Endothelial cell of umbilical vein (primary cell): ENCODE measurements around the gene LMNA. TPM values are rescaled to one million over a fixed set of nuclear protein-coding genes. Genes with fewer than 3 reads are reported as not detected.

ENCODE experiments used
- BruUV-seq: library from RNA; stranded (reverse); fragments of 400-500 nt; replicated peaks from 2 replicates; lab custom pipeline; 2021; lab: Mats Ljungman, UMichigan
- CTCF ChIA-PET: fragments of 300-600, 350-600 bp; sonication (Branson Sonifier 250); formaldehyde crosslinking; loops from one replicate; lab custom pipeline; 2021; ENCODE audit warnings: antibody characterized with exemption, inconsistent platforms; lab: Charles Lee
- POLR2A ChIA-PET: fragments of 300-600, 350-600 bp; sonication (Branson Sonifier 250); formaldehyde crosslinking; loops from one replicate; lab custom pipeline; 2021; ENCODE audit warnings: antibody characterized with exemption, inconsistent platforms; lab: Charles Lee
- DNase-seq: peaks from one replicate; pipeline ENCODE4 v3.0.0-alpha.2; 2011; ENCODE audit warnings: low read depth, low spot score
- FAIRE-seq: peaks from 2 replicates; lab custom pipeline; 2011; peaks lifted over from hg19 to GRCh38; lab: Jason Lieb, UNC
- H2AFZ ChIP-seq: 2 replicates; pipeline ENCODE4 v1.6.0; 2012; ENCODE audit warnings: low read depth, low read length, control low read depth, inconsistent platforms
- H3K27ac ChIP-seq: 2 replicates; pipeline ENCODE4 v1.5.1; 2011; ENCODE audit warnings: low read depth, mild to moderate bottlenecking, control low read depth, low read length, moderate library complexity; ENCODE audit not compliant: insufficient read depth
- H3K27me3 ChIP-seq, 2 experiments: 2 replicates each; pipeline versions ENCODE4 v1.6.0 to v1.6.1; 2011; ENCODE audit warnings: low read length in 2 of 2, mixed read lengths in 1 of 2; ENCODE audit not compliant: control insufficient read depth in 2 of 2, insufficient read depth in 2 of 2
- H3K36me3 ChIP-seq, 2 experiments: 2 replicates in 1 of 2; 3 replicates in 1 of 2; pipeline ENCODE4 v1.5.1; 2011; ENCODE audit warnings: low read length in 2 of 2, mild to moderate bottlenecking in 1 of 2, moderate library complexity in 1 of 2; ENCODE audit not compliant: control insufficient read depth in 2 of 2, insufficient read depth in 2 of 2; ENCODE audit errors: extremely low read depth in 1 of 2
- H3K4me1 ChIP-seq: 3 replicates; pipeline ENCODE4 v1.5.1; 2011; ENCODE audit warnings: mild to moderate bottlenecking, low read length; ENCODE audit not compliant: control insufficient read depth, insufficient read depth; ENCODE audit errors: extremely low read depth
- H3K4me2 ChIP-seq: 2 replicates; pipeline ENCODE4 v1.6.1; 2011; ENCODE audit warnings: low read length, control low read depth, mixed read lengths; ENCODE audit not compliant: insufficient read depth
- H3K4me3 ChIP-seq, 3 experiments: fragments of 200-600 bp in 1 of 3; sonication (generic), shearing (Covaris generic) in 1 of 3; replicated peaks in 1 of 3; 2 replicates each; pipeline ENCODE4 v1.5.1; 2011 to 2016; ENCODE audit warnings: control low read depth in 3 of 3, low read length in 3 of 3, mild to moderate bottlenecking in 2 of 3, inconsistent platforms in 1 of 3, low read depth in 1 of 3, moderate library complexity in 1 of 3; ENCODE audit not compliant: insufficient read depth in 1 of 3
- H3K79me2 ChIP-seq: 2 replicates; pipeline ENCODE4 v1.6.0; 2012; ENCODE audit warnings: low read length, inconsistent platforms; ENCODE audit not compliant: control insufficient read depth, insufficient read depth
- H3K9ac ChIP-seq: replicated peaks from 2 replicates; pipeline ENCODE3; 2011; ENCODE audit warnings: low read length, control low read depth; ENCODE audit not compliant: insufficient read depth; ENCODE audit errors: extremely low read depth
- H3K9me1 ChIP-seq: replicated peaks from 3 replicates; pipeline ENCODE4 v1.6.0; 2011; ENCODE audit warnings: mild to moderate bottlenecking, low read length; ENCODE audit not compliant: control insufficient read depth, insufficient read depth; ENCODE audit errors: extremely low read depth
- H3K9me3 ChIP-seq: replicated peaks from 2 replicates; pipeline ENCODE4 v1.5.1; 2012; ENCODE audit warnings: low read length, inconsistent platforms; ENCODE audit not compliant: control insufficient read depth, insufficient read depth
- H4K20me1 ChIP-seq: replicated peaks from 2 replicates; pipeline ENCODE3; 2011; ENCODE audit warnings: mild to moderate bottlenecking, low read length; ENCODE audit not compliant: control insufficient read depth, insufficient read depth; ENCODE audit errors: extremely low read depth
- CTCF ChIP-seq, 2 donors: IDR thresholded peaks; 1 replicate in 1 of 2; 2 replicates in 1 of 2; pipeline ENCODE4 v1.5.1; 2011; ENCODE audit warnings: low read length in 2 of 2, mild to moderate bottlenecking in 2 of 2, moderate library complexity in 2 of 2, control low read depth in 1 of 2, inconsistent platforms in 1 of 2, low read depth in 1 of 2; ENCODE audit not compliant: insufficient read depth in 1 of 2; ENCODE audit errors: extremely low read depth in 1 of 2
- EZH2 ChIP-seq: IDR thresholded peaks from 2 replicates; pipeline ENCODE4 v1.6.1; 2012; ENCODE audit warnings: borderline replicate concordance, low read depth, mild to moderate bottlenecking, moderate library complexity, low read length, inconsistent platforms; ENCODE audit not compliant: severe bottlenecking
- FOS ChIP-seq: IDR thresholded peaks from 2 replicates; pipeline ENCODE4 v1.6.1; 2011; ENCODE audit warnings: mild to moderate bottlenecking, low read length, moderate library complexity, borderline replicate concordance; ENCODE audit not compliant: insufficient read depth
- GATA2 ChIP-seq: IDR thresholded peaks from 2 replicates; pipeline ENCODE4 v1.7.0; 2011; ENCODE audit warnings: low read depth, mild to moderate bottlenecking, moderate library complexity, mixed read lengths, low read length; ENCODE audit not compliant: insufficient read length, insufficient read depth
- JUN ChIP-seq: IDR thresholded peaks from 2 replicates; pipeline ENCODE4 v1.6.1; 2011; ENCODE audit warnings: borderline replicate concordance, low read depth; ENCODE audit not compliant: insufficient read length, insufficient read depth
- MAX ChIP-seq: IDR thresholded peaks from 2 replicates; pipeline ENCODE4 v1.6.1; 2011; ENCODE audit not compliant: insufficient read depth, insufficient read length
- MYC ChIP-seq: IDR thresholded peaks from one replicate; pipeline ENCODE4 v1.6.1; 2011; ENCODE audit warnings: mild to moderate bottlenecking, low read depth, low read length
- POLR2A ChIP-seq: IDR thresholded peaks from 2 replicates; pipeline ENCODE4 v1.6.1; 2012; ENCODE audit warnings: low read depth, mild to moderate bottlenecking, control low read depth, low read length
- POLR2AphosphoS5 ChIP-seq: IDR thresholded peaks from 2 replicates; pipeline ENCODE4 v1.6.1; 2012; ENCODE audit warnings: low read depth, mild to moderate bottlenecking, control low read depth, low read length, moderate library complexity; ENCODE audit not compliant: insufficient read depth
- dilution Hi-C: fragments of 300-500 bp; cut with MboI; formaldehyde crosslinking; loops from one replicate; pipeline ENCODE4 v1.15.0; 2019; ENCODE audit warnings: low sequenced_read_pairs; ENCODE audit not compliant: extremely low pct_ligation_motif_present
- intact Hi-C: fragments of 100-400 bp; cut with micrococcal nuclease; formaldehyde crosslinking; loops from one replicate; pipeline ENCODE4 v1.10.0; 2022
- polyA plus RNA-seq, 4 experiments: library from polyadenylated mRNA; depleted of rRNA in 3 of 4; stranded (reverse) in 3 of 4; unstranded in 1 of 4; fragments of >200 nt; gene quantifications; 2 replicates each; pipeline versions ENCODE4 v1.2.1 to v1.2.3, GENCODE V29; 2011 to 2012; ENCODE audit warnings: missing spikeins in 1 of 4
- total RNA-seq: library from RNA; stranded (reverse); gene quantifications from 2 replicates; pipeline ENCODE4 v1.2.3, GENCODE V29; 2021

Gene LMNA
- total and polyA plus RNA-seq, 2 donors (not counting 3 experiments of a cell fraction or from before 2014, with no cell fraction given) = 371 to 742 TPM

GRCh38 chr1:156082309-156083091 is 32.0 kb upstream of the LMNA start, which contains the start of gene MEX3A:
Gene MEX3A, minus strand, starts transcription at chr1:156082465. Its CDS starts 467 bp downstream, at chr1:156081998.
- FAIRE-seq = peak; percentile 48
- DNase-seq = peak; percentile 87
- H3K27ac ChIP-seq = peak within 1 kb of the TSS; percentile 52
- ChIA-PET CTCF (interaction anchor here (0.7 to 2.7 kb wide), 8 partner anchors 15 to 145 kb away, joined by 3 to 11 read pairs (median 4); partner anchors contain the start of gene UBQLN4), POLR2A (no interaction called here)
- peak within 1 kb of the TSS; percentile 81 for H2AFZ ChIP-seq
- intact Hi-C loops (loop anchor here (1.0 to 10.0 kb wide), 2 partner anchors 28 to 252 kb away; partner anchors contain the start of genes CCT3, LAMTOR2 and TSACC), dilution Hi-C loops (no loop called here)
- H4K20me1 ChIP-seq = no peaks in the 10 kb centered on the region
- peaks cover 1 to 5% of the 10 kb centered on the region in 2 experiments for H3K36me3 ChIP-seq
- no peaks in the 10 kb centered on the region for H3K9me1 ChIP-seq
- peak within 1 kb of the TSS; percentile 88 to 97 (median 91) for H3K4me3 ChIP-seq
- peaks cover 36% of the 10 kb centered on the region for H3K79me2 ChIP-seq
- H3K27me3 ChIP-seq = no peaks in the 10 kb centered on the region
- no peaks in the 10 kb centered on the region for H3K9me3 ChIP-seq
- peak within 1 kb of the TSS; percentile 70 for H3K9ac ChIP-seq
- peak within 1 kb of the TSS; percentile 76 for H3K4me2 ChIP-seq
- no peak for TF ChIP-seq MYC
- no peak for TF ChIP-seq JUN
- no peak for TF ChIP-seq EZH2
- no peak for TF ChIP-seq CTCF (IDR thresholded peaks at IDR 0.05; ENCODE audit: extremely low read depth in 1 of 2, insufficient read depth in 1 of 2, low read depth in 1 of 2, low read length in 2 of 2)
- peak; percentile 50 for TF ChIP-seq POLR2AphosphoS5
- TF ChIP-seq FOS = no peak
- TF ChIP-seq MAX = peak; percentile 49
- TF ChIP-seq POLR2A = peak; percentile 67
- TF ChIP-seq GATA2 = no peak
- no TSS peak for BruUV-seq
- H3K4me1 ChIP-seq = peaks cover 30% of the 10 kb centered on the region
